Esophagus (tissue), 2 donors: ENCODE measurements around the gene MORF4L2. TPM values are rescaled to one million over a fixed set of nuclear protein-coding genes. Genes with fewer than 3 reads are reported as not detected.
A peak's percentile ranks its signal among the peaks of the same experiment; 100 is the strongest.
"Not testable (repeated sequence)": the region's sequence is repeated elsewhere in the genome, so short reads cannot be mapped to it uniquely, and the experiment has no call there.

Experiments used
- H3K27ac ChIP-seq, 2 donors: one replicate each; pipeline ENCODE4 v1.5.1; 2013; ENCODE audit warnings: low read depth in 2 of 2, mild to moderate bottlenecking in 2 of 2, inconsistent platforms in 1 of 2, low read length in 1 of 2, moderate library complexity in 1 of 2
- H3K27me3 ChIP-seq, 2 donors: one replicate each; pipeline ENCODE4 v1.6.1; 2013; ENCODE audit warnings: low read length in 2 of 2, control low read depth in 1 of 2, mild to moderate bottlenecking in 1 of 2; ENCODE audit not compliant: insufficient read depth in 2 of 2, control insufficient read depth in 1 of 2
- H3K36me3 ChIP-seq, 2 donors: one replicate each; pipeline ENCODE4 v1.6.1; 2013; ENCODE audit warnings: low read length in 1 of 2; ENCODE audit not compliant: control insufficient read depth in 2 of 2, insufficient read depth in 2 of 2
- H3K4me1 ChIP-seq, 2 donors: one replicate each; pipeline ENCODE4 v1.6.1; 2013; ENCODE audit warnings: low read length in 1 of 2; ENCODE audit not compliant: control insufficient read depth in 2 of 2, insufficient read depth in 2 of 2
- H3K4me3 ChIP-seq, 2 donors: one replicate each; pipeline ENCODE4 v1.5.1; 2013; ENCODE audit warnings: low read length in 2 of 2, mild to moderate bottlenecking in 2 of 2, low read depth in 1 of 2, moderate library complexity in 1 of 2
- H3K9me3 ChIP-seq, 2 donors: one replicate each; pipeline ENCODE4 v1.6.1; 2013; ENCODE audit warnings: mild to moderate bottlenecking in 2 of 2, low read depth in 1 of 2, low read length in 1 of 2, moderate library complexity in 1 of 2; ENCODE audit not compliant: control insufficient read depth in 2 of 2, insufficient read depth in 1 of 2
- WGBS, 2 donors: extraction: QIAGEN DNeasy Blood & Tissue Kit; methylation state at CpG; one replicate each; pipeline ENCODE4 v1.1.7; 2013; 5-methylcytosine and 5-hydroxymethylcytosine counted together
- polyA plus RNA-seq, 2 donors: library from polyadenylated mRNA; stranded (reverse); fragments of 200-250 nt; gene quantifications; one replicate each; pipeline ENCODE4 v1.2.3, GENCODE V29; 2013
- donor health status: healthy with polysubstance abuse.
- donor health status: Bipolar disorder and iron deficiency.

MORF4L2 gene
- polyA plus RNA-seq, 2 donors = 161 to 242 TPM

GRCh38 chrX:103638479-103639346 is 47.8 kb downstream of the MORF4L2 start:
- H3K4me1 ChIP-seq, H3K4me3 ChIP-seq, H3K9me3 ChIP-seq, H3K27ac ChIP-seq, H3K27me3 ChIP-seq, H3K36me3 ChIP-seq: not testable (repeated sequence)
- 40 to 44% methylated on average over 4 to 6 of the region's 6 CpGs for WGBS, 2 donors

GRCh38 chrX:103637604-103638338 is 48.7 kb downstream of the MORF4L2 start:
- Histone ChIP-seq H3K4me1 (no peaks in the 10 kb centered on the region), H3K9me3 (no peaks in the 10 kb centered on the region), H3K36me3 (no peaks in the 10 kb centered on the region), H3K27me3 (no peaks in the 10 kb centered on the region), H3K4me3 (no peak overlapping the region), H3K27ac (no peak overlapping the region)
- 73 to 87% methylated on average over 2 of the region's 2 CpGs for WGBS, 2 donors

- Histone ChIP-seq H3K4me3 (no peak overlapping the region), H3K9me3 (no peaks in the 10 kb centered on the region), H3K27me3 (no peaks in the 10 kb centered on the region), H3K36me3 (no peaks in the 10 kb centered on the region), H3K27ac (no peak overlapping the region), H3K4me1 (no peaks in the 10 kb centered on the region)
- WGBS, 2 donors = 58 to 84% methylated on average over 2 of the region's 2 CpGs
These were observed 51.1 kb downstream of the MORF4L2 start for GRCh38 chrX:103635436-103635835.

GRCh38 chrX:103631145-103631544 is 55.4 kb downstream of the MORF4L2 start:
- H3K27me3 ChIP-seq = no peaks in the 10 kb centered on the region
- H3K27ac ChIP-seq = no peak overlapping the region
- H3K36me3 ChIP-seq = no peaks in the 10 kb centered on the region
- 86 to 87% methylated on average over 5 of the region's 5 CpGs for WGBS, 2 donors
- H3K9me3 ChIP-seq = no peaks in the 10 kb centered on the region
- H3K4me3 ChIP-seq = no peak overlapping the region
- H3K4me1 ChIP-seq = no peaks in the 10 kb centered on the region

GRCh38 chrX:103630171-103630511 is 56.4 kb downstream of the MORF4L2 start:
- peak overlapping the region; percentile 60 to 67 for H3K4me3 ChIP-seq
- 8 to 35% methylated on average over 6 of the region's 6 CpGs for WGBS, 2 donors

GRCh38 chrX:103629318-103630170 is 57.0 kb downstream of the MORF4L2 start:
- 2 to 22% methylated on average over 48 of the region's 49 CpGs for WGBS, 2 donors
- H3K9me3 ChIP-seq = no peaks in the 10 kb centered on the region
- H3K36me3 ChIP-seq = no peaks in the 10 kb centered on the region
- H3K27me3 ChIP-seq = no peaks in the 10 kb centered on the region
- peak overlapping the region; percentile 60 to 67 for H3K4me3 ChIP-seq
- no peaks in the 10 kb centered on the region for H3K4me1 ChIP-seq
- peak overlapping the region; percentile 83 to 86 for H3K27ac ChIP-seq

More at GRCh38 chrX:103630171-103630511, 56.4 kb downstream of the MORF4L2 start:
- Histone ChIP-seq H3K4me1 (no peaks in the 10 kb centered on the region), H3K27me3 (no peaks in the 10 kb centered on the region), H3K9me3 (no peaks in the 10 kb centered on the region), H3K27ac (peak overlapping the region; percentile 83 to 86), H3K36me3 (no peaks in the 10 kb centered on the region)

- Histone ChIP-seq H3K27ac (peak within 1 kb of the TSS; percentile 83 to 86), H3K36me3 (no peaks in the 10 kb centered on the region), H3K9me3 (no peaks in the 10 kb centered on the region), H3K27me3 (no peaks in the 10 kb centered on the region), H3K4me1 (no peaks in the 10 kb centered on the region), H3K4me3 (peak within 1 kb of the TSS; percentile 60 to 67)
- WGBS, 2 donors = 2 to 20% methylated on average over 32 of the region's 32 CpGs
These were observed 57.8 kb downstream of the MORF4L2 start, which contains the start of gene TCEAL1 for GRCh38 chrX:103628386-103629317. Gene TCEAL1, plus strand, starts transcription at chrX:103628975. Its CDS starts 942 bp downstream, at chrX:103629917.

GRCh38 chrX:103626855-103627254 is 59.6 kb downstream of the MORF4L2 start:
- H3K27me3 ChIP-seq = no peaks in the 10 kb centered on the region
- no peak overlapping the region for H3K4me3 ChIP-seq
- no peaks in the 10 kb centered on the region for H3K9me3 ChIP-seq
- H3K36me3 ChIP-seq = no peaks in the 10 kb centered on the region
- H3K4me1 ChIP-seq = no peaks in the 10 kb centered on the region
- no peak overlapping the region for H3K27ac ChIP-seq
